Mucosa of gallbladder (tissue), 1 donor: Measurements from ENCODE around the gene TRPM2. TPM values are rescaled to one million over a fixed set of nuclear protein-coding genes. Genes with fewer than 3 reads are reported as not detected.

Experiments
- DNase-seq: peaks from one replicate; pipeline ENCODE4 v3.0.0-alpha.2; 2020; ENCODE audit warnings: low spot score
- total RNA-seq: library from RNA; stranded (reverse); gene quantifications from one replicate; pipeline ENCODE4 v1.2.1, GENCODE V29; 2021
- donor health status: DM: no; HTN: no; CAD: no.

TRPM2 gene
- total RNA-seq: 13.8 TPM

GRCh38 chr21:44353191-44353970 is at the start of gene TRPM2:
Gene TRPM2, plus strand, starts transcription at chr21:44353621. Its CDS starts 80 bp downstream, at chr21:44353701.
- peak; percentile 47 for DNase-seq

GRCh38 chr21:44304011-44304616 is 49.3 kb upstream of the TRPM2 start:
- DNase-seq: no peak

GRCh38 chr21:44304877-44305293 is 48.5 kb upstream of the TRPM2 start:
- DNase-seq: peak; percentile 44

- no peak for DNase-seq
These were observed 47.7 kb upstream of the TRPM2 start for GRCh38 chr21:44305691-44306090.

- DNase-seq: no peak
These were observed 46.3 kb upstream of the TRPM2 start for GRCh38 chr21:44306936-44307704.

- no peak for DNase-seq
These were observed 42.6 kb upstream of the TRPM2 start for GRCh38 chr21:44310628-44311507.

GRCh38 chr21:44312089-44312488 is 41.3 kb upstream of the TRPM2 start:
- DNase-seq: no peak

GRCh38 chr21:44312716-44313115 is 40.7 kb upstream of the TRPM2 start:
- DNase-seq: no peak

- no peak for DNase-seq
These were observed 40.0 kb upstream of the TRPM2 start for GRCh38 chr21:44313451-44313850.

- DNase-seq: no peak
These were observed 39.3 kb upstream of the TRPM2 start for GRCh38 chr21:44314128-44314527.

- DNase-seq: no peak
These were observed 38.9 kb upstream of the TRPM2 start for GRCh38 chr21:44314561-44314960.

- no peak for DNase-seq
These were observed 37.7 kb upstream of the TRPM2 start for GRCh38 chr21:44315691-44316203.

- no peak for DNase-seq
These were observed 37.0 kb upstream of the TRPM2 start for GRCh38 chr21:44316277-44316900.

- DNase-seq: no peak
These were observed 36.1 kb upstream of the TRPM2 start for GRCh38 chr21:44317241-44317782.

- DNase-seq: no peak
These were observed 35.5 kb upstream of the TRPM2 start for GRCh38 chr21:44317871-44318270.

GRCh38 chr21:44318489-44319285 is 34.7 kb upstream of the TRPM2 start:
- no peak for DNase-seq

GRCh38 chr21:44319407-44320065 is 33.9 kb upstream of the TRPM2 start:
- no peak for DNase-seq

GRCh38 chr21:44320847-44321246 is 32.6 kb upstream of the TRPM2 start:
- no peak for DNase-seq

- DNase-seq: no peak
These were observed 31.5 kb upstream of the TRPM2 start for GRCh38 chr21:44321846-44322450.
